ENCODE data around the gene SCARB1.
A peak's percentile ranks its signal among the peaks of the same experiment; 100 is the strongest.

Gene SCARB1

DNA sequence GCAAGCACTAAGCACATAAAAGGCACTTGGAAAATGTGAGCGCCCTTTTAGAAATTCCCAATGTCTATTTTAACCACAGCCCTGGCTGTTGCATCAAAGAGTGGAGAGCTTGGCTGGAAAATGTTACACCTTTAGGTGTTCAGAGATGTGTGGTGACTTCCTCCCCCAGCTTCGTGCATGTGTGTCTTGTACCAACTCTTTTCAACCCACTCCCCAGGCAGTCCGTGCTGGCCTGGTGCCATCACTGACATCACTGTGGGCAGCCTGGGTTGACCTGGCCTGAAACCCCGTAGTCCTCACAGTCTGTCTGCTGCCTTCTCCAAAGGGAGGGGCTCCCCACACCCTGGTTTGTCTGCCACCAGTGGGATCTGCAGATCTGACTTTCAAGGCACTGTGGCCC lies 101.8 kb downstream of the SCARB1 start:
- Histone ChIP-seq H2BK120ac (ENCODE audit: insufficient read depth, low read length, poor library complexity) (no peak overlapping the region), H3K36me3 (ENCODE audit: control insufficient read depth in 1 of 2, insufficient read depth in 2 of 2, low read length in 2 of 2) (no peaks in the 10 kb centered on the region), H3K4me2 (ENCODE audit: low read length) (no peak overlapping the region), H3K27ac (ENCODE audit: low read depth, low read length) (no peak overlapping the region), H2AFZ (ENCODE audit: insufficient read depth, low read length, poor library complexity) (no peak overlapping the region), H3K18ac (ENCODE audit: low read length) (no peak overlapping the region), H4K12ac (ENCODE audit: low read depth, low read length) (no peak overlapping the region), H3K14ac (ENCODE audit: low read length) (no peak overlapping the region), H2BK5ac (ENCODE audit: low read depth, low read length, poor library complexity) (no peak overlapping the region), H4K8ac (ENCODE audit: low read depth, low read length) (no peak overlapping the region), H4K91ac (ENCODE audit: low read depth, low read length) (no peak overlapping the region), H3K4me3 (ENCODE audit: low read depth, low read length) (no peak overlapping the region), H3K27me3 (ENCODE audit: insufficient read depth, low read length) (no peaks in the 10 kb centered on the region), H3K23ac (ENCODE audit: low read length) (no peak overlapping the region), H3K4ac (ENCODE audit: low read depth, low read length) (no peak overlapping the region), H3K4me1 (ENCODE audit: control insufficient read depth in 1 of 2, insufficient read depth in 2 of 2, low read length in 2 of 2) (peaks cover 4 to 13% of the 10 kb centered on the region in 2 experiments), H3K9me3 (ENCODE audit: insufficient read depth, low read depth, low read length) (peaks cover 8% of the 10 kb centered on the region), H3K79me2 (ENCODE audit: control insufficient read depth, insufficient read depth, low read length, poor library complexity) (no peaks in the 10 kb centered on the region), H3K9ac (ENCODE audit: low read length) (no peak overlapping the region), H2BK12ac (ENCODE audit: low read length) (no peak overlapping the region), H3K79me1 (ENCODE audit: low read length) (peaks cover 2% of the 10 kb centered on the region), H2AK5ac (ENCODE audit: low read length) (peak overlapping the region; percentile 26)
- no peak for DNase-seq
- no CpG with 5 or more reads among the region's 4 CpGs for WGBS (ENCODE audit: extremely low coverage, insufficient coverage, insufficient read length)

DNA sequence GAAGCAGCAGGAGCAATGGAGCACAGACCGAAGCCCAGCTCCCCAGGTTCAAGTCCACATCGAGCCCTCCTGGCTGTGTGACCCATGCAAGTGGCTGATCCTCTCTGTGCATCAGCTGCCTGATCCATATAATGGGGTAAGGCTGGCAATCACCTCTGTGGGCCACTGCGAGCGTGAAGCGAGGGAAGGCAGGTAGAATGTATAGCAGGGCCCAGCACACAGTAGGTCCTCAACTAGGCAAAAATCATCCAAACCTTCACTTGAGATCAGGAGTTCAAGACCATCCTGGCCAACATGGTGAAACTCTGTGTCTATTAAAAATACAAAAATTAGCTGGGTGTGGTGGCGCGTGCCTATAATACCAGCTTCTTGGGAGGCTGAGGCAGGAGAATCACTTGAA lies 102.6 kb downstream of the SCARB1 start:
- Histone ChIP-seq H4K12ac (ENCODE audit: low read depth, low read length) (no peak overlapping the region), H3K4me3 (ENCODE audit: low read depth, low read length) (no peak overlapping the region), H3K4me2 (ENCODE audit: low read length) (no peak overlapping the region), H3K9ac (ENCODE audit: low read length) (no peak overlapping the region), H3K18ac (ENCODE audit: low read length) (no peak overlapping the region), H3K79me1 (ENCODE audit: low read length) (peaks cover 2% of the 10 kb centered on the region), H3K4me1 (ENCODE audit: control insufficient read depth in 1 of 2, insufficient read depth in 2 of 2, low read length in 2 of 2) (peaks cover 4 to 13% of the 10 kb centered on the region in 2 experiments), H3K23ac (ENCODE audit: low read length) (no peak overlapping the region), H4K8ac (ENCODE audit: low read depth, low read length) (no peak overlapping the region), H2BK5ac (ENCODE audit: low read depth, low read length, poor library complexity) (no peak overlapping the region), H2BK120ac (ENCODE audit: insufficient read depth, low read length, poor library complexity) (no peak overlapping the region), H4K91ac (ENCODE audit: low read depth, low read length) (no peak overlapping the region), H2AK5ac (ENCODE audit: low read length) (no peak overlapping the region), H3K27ac (ENCODE audit: low read depth, low read length) (no peak overlapping the region), H3K79me2 (ENCODE audit: control insufficient read depth, insufficient read depth, low read length, poor library complexity) (no peaks in the 10 kb centered on the region), H2BK12ac (ENCODE audit: low read length) (no peak overlapping the region), H3K27me3 (ENCODE audit: insufficient read depth, low read length) (no peaks in the 10 kb centered on the region), H3K36me3 (ENCODE audit: control insufficient read depth in 1 of 2, insufficient read depth in 2 of 2, low read length in 2 of 2) (no peaks in the 10 kb centered on the region), H3K9me3 (ENCODE audit: insufficient read depth, low read depth, low read length) (peaks cover 8% of the 10 kb centered on the region), H3K14ac (ENCODE audit: low read length) (no peak overlapping the region), H3K4ac (ENCODE audit: low read depth, low read length) (no peak overlapping the region), H2AFZ (ENCODE audit: insufficient read depth, low read length, poor library complexity) (no peak overlapping the region)
- WGBS (ENCODE audit: extremely low coverage, insufficient coverage, insufficient read length) = no CpG with 5 or more reads among the region's 7 CpGs
- no peak for DNase-seq

DNA sequence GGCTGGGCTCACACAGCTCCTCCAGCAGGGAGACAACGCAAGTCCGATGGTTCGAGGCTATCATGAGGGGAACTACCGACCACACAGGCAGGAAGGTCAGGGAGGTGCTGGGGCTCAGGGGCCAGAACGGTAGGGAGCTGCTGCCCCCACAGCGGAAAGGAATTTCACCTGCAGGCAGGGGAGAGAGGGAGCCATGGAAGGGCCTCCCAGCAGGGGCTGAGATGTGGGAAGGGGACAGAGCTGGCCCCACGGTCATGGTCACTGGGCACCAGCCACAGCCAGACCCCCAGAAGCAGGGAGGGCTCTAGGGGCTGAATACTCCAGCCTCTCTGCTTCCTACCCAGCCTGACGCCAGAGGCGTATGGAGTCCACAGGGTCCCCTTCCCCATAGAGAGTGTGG lies 103.1 kb downstream of the SCARB1 start:
- no peak overlapping the region for H3K27ac ChIP-seq (ENCODE audit: low read depth, low read length)
- H4K91ac ChIP-seq (ENCODE audit: low read depth, low read length) = no peak overlapping the region
- H2BK12ac ChIP-seq (ENCODE audit: low read length) = no peak overlapping the region
- no peak overlapping the region for H3K18ac ChIP-seq (ENCODE audit: low read length)
- H3K27me3 ChIP-seq (ENCODE audit: insufficient read depth, low read length) = no peaks in the 10 kb centered on the region
- H3K9ac ChIP-seq (ENCODE audit: low read length) = no peak overlapping the region
- H2BK120ac ChIP-seq (ENCODE audit: insufficient read depth, low read length, poor library complexity) = no peak overlapping the region
- H3K36me3 ChIP-seq (ENCODE audit: control insufficient read depth in 1 of 2, insufficient read depth in 2 of 2, low read length in 2 of 2) = no peaks in the 10 kb centered on the region
- H3K9me3 ChIP-seq (ENCODE audit: insufficient read depth, low read depth, low read length) = peaks cover 8% of the 10 kb centered on the region
- H4K8ac ChIP-seq (ENCODE audit: low read depth, low read length) = no peak overlapping the region
- WGBS (ENCODE audit: extremely low coverage, insufficient coverage, insufficient read length) = no CpG with 5 or more reads among the region's 9 CpGs
- no peak overlapping the region for H3K4me2 ChIP-seq (ENCODE audit: low read length)
- no peak overlapping the region for H3K4ac ChIP-seq (ENCODE audit: low read depth, low read length)
- DNase-seq = no peak
- no peak overlapping the region for H2BK5ac ChIP-seq (ENCODE audit: low read depth, low read length, poor library complexity)
- peaks cover 4 to 9% of the 10 kb centered on the region in 2 experiments for H3K4me1 ChIP-seq (ENCODE audit: control insufficient read depth in 1 of 2, insufficient read depth in 2 of 2, low read length in 2 of 2)
- H3K79me2 ChIP-seq (ENCODE audit: control insufficient read depth, insufficient read depth, low read length, poor library complexity) = no peaks in the 10 kb centered on the region
- H4K12ac ChIP-seq (ENCODE audit: low read depth, low read length) = no peak overlapping the region
- no peak overlapping the region for H3K23ac ChIP-seq (ENCODE audit: low read length)
- peaks cover 2% of the 10 kb centered on the region for H3K79me1 ChIP-seq (ENCODE audit: low read length)
- no peak overlapping the region for H2AFZ ChIP-seq (ENCODE audit: insufficient read depth, low read length, poor library complexity)
- H3K14ac ChIP-seq (ENCODE audit: low read length) = no peak overlapping the region
- peak overlapping the region; percentile 11 for H2AK5ac ChIP-seq (ENCODE audit: low read length)
- H3K4me3 ChIP-seq (ENCODE audit: low read depth, low read length) = no peak overlapping the region

DNA sequence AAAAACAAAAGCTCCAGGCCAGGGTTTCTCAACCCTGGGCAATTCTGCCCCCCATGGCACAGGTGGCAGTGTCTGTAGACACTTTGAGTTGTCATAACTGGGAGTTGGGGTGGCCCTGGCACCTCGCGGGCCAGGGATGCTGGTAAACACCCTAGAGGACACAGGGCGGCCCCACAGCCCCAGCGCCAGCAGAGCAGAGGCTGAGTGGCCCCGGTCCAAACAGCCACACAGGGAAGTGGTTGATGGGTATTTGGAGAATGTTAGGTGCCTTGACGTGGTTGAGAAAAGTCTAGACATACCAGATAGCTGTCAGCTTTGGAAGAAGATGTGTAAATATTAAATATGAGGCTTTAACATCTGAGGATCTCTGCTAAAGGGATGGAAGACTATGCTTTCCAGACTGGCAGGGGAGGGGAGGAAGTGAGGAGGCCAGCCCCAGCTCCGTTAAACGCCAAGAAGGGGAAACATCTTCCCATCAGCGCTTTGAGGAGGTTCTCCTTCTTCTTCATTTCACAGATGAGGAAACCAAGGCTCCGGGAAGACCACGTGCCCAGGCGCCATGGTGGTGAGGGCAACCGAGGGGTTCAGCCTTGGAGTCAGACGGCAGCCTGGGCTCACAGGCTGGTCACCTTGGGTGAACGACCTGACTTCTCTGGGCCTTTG lies 103.7 kb downstream of the SCARB1 start:
- peaks cover 0 to 6% of the 10 kb centered on the region in 2 experiments for H3K4me1 ChIP-seq (ENCODE audit: control insufficient read depth in 1 of 2, insufficient read depth in 2 of 2, low read length in 2 of 2)
- H3K36me3 ChIP-seq (ENCODE audit: control insufficient read depth in 1 of 2, insufficient read depth in 2 of 2, low read length in 2 of 2) = no peaks in the 10 kb centered on the region
- H3K23ac ChIP-seq (ENCODE audit: low read length) = no peak overlapping the region
- H3K79me2 ChIP-seq (ENCODE audit: control insufficient read depth, insufficient read depth, low read length, poor library complexity) = no peaks in the 10 kb centered on the region
- DNase-seq = peak; percentile 49 to 58
- no peak overlapping the region for H4K91ac ChIP-seq (ENCODE audit: low read depth, low read length)
- H3K9me3 ChIP-seq (ENCODE audit: insufficient read depth, low read depth, low read length) = peaks cover 8% of the 10 kb centered on the region
- H3K27ac ChIP-seq (ENCODE audit: low read depth, low read length) = no peak overlapping the region
- no CpG with 5 or more reads among the region's 15 CpGs for WGBS (ENCODE audit: extremely low coverage, insufficient coverage, insufficient read length)
- H2BK5ac ChIP-seq (ENCODE audit: low read depth, low read length, poor library complexity) = no peak overlapping the region
- H3K4ac ChIP-seq (ENCODE audit: low read depth, low read length) = no peak overlapping the region
- no peak overlapping the region for H2BK12ac ChIP-seq (ENCODE audit: low read length)
- no peaks in the 10 kb centered on the region for H3K79me1 ChIP-seq (ENCODE audit: low read length)
- no peak overlapping the region for H3K14ac ChIP-seq (ENCODE audit: low read length)
- H2AFZ ChIP-seq (ENCODE audit: insufficient read depth, low read length, poor library complexity) = no peak overlapping the region
- no peak overlapping the region for H4K12ac ChIP-seq (ENCODE audit: low read depth, low read length)
- no peak overlapping the region for H4K8ac ChIP-seq (ENCODE audit: low read depth, low read length)
- H2AK5ac ChIP-seq (ENCODE audit: low read length) = peak overlapping the region; percentile 11
- H2BK120ac ChIP-seq (ENCODE audit: insufficient read depth, low read length, poor library complexity) = no peak overlapping the region
- H3K4me3 ChIP-seq (ENCODE audit: low read depth, low read length) = no peak overlapping the region
- no peak overlapping the region for H3K18ac ChIP-seq (ENCODE audit: low read length)
- H3K9ac ChIP-seq (ENCODE audit: low read length) = no peak overlapping the region
- no peak overlapping the region for H3K4me2 ChIP-seq (ENCODE audit: low read length)
- no peaks in the 10 kb centered on the region for H3K27me3 ChIP-seq (ENCODE audit: insufficient read depth, low read length)
